GM21390 (cell line): ENCODE measurements around the gene GJA3.

ENCODE experiments used
- ATAC-seq: cut with Tn5 transposase; IDR thresholded peaks from one replicate; pipeline ENCODE4 v1.9.1; 2021; ENCODE audit not compliant: unreplicated experiment

The GJA3 gene

GRCh38 chr13:20160306-20161274 is at the start of gene GJA3:
Gene GJA3 (minus strand): TSS chr13:20161052. CDS start chr13:20143288, 17,764 bp downstream.
- peak; percentile 68 for ATAC-seq

GRCh38 chr13:20209948-20210347 is 49.1 kb upstream of the GJA3 start:
- no peak for ATAC-seq

- ATAC-seq = no peak
Measured at GRCh38 chr13:20206698-20207235, 45.9 kb upstream of the GJA3 start.

DNA sequence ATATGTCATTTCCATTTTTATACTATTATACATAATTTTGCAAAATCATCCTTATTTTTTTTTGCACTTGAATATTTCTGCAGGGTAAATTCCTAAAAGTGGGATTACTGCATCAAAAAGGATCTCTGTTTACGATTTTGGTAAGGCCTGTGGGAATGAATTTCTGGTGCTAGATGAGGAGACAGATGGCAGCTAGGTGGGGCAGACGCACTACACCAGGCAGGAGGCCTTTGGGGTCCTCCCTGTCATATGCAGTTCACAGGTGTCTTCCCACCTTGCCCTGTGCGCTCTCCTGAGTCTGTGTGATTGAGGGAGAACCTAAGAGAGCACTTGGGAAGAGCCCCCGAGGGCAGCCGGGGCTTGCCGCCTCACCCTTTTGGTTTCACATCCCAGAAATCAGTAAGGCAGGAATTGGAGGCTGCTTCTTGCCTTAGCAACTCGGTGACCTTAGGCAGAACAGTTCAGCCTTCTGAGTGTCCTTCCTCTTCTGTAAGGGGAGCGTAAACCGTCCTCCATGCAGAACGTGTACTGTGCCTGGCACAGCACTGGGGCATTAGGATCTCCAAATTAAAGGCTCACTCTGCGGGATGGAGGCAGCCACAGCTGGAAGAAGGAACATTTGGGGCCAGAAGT is 45.3 kb upstream of the GJA3 start:
- no peak for ATAC-seq

DNA sequence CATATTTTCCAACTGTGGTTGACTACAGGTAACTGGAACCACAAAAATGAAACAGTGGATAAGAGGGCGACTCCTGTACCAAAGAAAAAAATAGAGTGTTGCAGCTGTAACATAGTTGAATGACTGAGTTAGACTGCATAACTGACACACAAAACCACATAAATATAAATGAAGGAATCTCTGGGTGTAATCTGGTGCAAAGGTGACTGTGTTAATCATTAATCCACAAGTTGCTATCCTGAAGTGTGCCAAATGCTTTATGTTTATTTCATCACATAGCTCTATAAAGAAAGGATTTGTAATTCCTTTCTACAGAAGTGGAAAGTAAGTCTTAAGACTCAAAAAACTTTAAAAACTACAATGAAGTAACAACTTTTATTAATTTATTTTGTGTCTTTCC is 37.9 kb upstream of the GJA3 start:
- ATAC-seq = no peak

DNA sequence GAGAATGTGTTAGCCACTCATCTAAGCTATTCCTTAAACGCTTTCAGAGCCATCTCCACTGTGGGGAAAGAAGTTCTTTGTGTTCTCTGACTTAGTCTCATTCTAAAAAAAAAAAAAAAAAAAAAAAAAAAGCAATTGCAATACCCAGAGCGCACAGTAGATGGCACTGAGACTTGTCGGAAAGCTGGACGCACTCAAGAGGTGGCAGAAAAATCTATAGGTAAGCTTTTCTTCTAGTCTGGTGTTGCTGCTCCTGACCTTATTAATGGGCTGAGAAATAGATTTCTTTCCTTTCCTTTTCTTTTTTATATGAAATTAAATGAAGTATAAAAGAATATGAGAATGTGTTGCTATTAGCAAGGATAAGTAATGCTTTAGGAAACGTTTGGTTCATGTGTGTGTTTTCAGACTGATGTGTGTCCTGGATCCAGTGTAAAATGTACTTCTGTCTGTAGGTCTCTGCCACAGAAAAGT is 36.5 kb upstream of the GJA3 start:
- ATAC-seq = no peak

DNA sequence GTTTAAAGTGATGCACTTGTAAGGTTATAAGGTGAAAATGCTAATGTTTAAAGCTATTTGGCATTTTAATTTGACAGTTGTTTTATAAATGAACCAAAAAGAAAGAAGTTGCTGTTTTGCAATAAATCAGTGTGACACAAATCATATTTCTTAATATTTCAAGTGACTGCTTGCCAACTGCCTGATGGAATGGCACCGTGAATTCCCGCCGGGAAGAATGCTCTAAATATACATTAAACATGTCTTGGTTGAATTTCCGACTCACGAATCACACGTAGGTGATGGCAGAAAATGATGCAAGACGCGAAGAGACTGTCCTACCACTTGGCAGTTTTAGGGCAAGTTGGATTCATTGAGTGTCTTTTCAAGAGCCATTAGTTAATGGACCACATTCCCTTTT is 34.9 kb upstream of the GJA3 start:
- no peak for ATAC-seq

DNA sequence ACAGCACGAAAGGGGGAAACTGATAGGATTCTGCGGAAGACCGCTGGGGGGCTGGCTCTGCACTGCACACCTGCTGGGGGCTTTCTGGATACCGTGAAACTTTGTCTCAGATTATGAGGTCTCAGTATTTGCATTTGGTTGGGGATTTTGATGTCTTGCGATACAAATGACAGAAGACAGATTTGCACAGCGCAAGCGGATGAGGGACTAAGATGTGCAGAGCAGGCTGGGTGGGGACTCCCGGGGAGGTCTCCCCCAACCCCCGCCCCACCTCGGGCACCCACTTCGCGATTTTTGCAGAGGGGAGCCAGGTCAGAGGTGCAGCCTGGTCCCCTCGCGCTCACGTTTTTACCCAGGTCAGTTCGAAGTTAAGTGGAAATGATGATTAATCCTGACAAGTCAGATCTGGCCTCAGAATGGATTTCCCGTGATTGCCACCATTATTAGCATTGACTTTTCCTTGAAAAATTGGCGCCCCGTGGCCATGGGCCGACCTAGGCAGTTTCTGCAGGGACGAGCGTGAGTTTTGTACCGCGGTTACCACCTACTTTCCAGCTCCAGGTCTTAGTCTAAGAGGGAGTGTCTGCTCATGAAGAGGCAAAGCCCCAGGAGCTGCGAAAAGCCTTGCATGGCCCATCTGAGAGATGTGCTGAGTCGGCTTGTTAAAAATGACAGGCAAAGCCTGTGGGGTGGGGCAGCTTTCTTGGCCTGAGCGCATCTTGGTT is 33.2 kb upstream of the GJA3 start:
- ATAC-seq = no peak

DNA sequence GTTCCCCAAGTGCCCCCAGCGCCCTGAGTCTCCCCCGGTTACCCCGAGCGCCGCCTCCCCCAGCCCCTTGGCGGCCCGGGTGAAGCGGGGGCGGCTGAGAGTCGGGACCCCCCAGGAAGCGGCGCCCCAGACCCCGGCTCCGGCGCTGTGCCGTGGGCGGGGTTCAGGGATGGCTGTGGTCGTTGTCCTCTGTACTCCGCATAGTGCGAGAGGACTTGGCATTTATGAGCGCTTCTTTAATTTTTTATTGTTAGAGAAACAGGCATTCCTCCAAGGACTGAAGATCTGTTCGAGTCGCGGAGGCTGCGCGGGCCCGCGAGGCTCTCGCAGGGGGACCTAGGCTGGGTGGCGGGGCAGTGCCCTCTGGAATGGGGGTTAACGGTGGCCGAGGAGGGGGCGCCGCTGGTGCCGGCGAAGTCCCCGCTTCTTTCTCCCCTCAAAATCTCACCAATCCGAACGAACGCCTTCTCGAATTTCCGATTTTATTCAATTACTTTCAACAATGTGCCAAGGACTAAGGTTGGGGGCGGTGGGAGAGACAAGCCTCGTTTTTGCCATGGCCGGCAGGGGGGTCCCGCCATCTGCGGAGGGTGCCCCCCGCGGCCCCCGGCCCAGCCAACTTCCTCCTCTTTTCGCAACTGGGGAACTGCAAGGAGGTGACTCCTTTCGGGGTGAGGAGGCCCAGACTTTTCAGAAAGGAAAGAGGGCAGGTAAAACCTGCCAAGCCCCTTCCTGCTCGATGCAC is 32.5 kb upstream of the GJA3 start:
- no peak for ATAC-seq

DNA sequence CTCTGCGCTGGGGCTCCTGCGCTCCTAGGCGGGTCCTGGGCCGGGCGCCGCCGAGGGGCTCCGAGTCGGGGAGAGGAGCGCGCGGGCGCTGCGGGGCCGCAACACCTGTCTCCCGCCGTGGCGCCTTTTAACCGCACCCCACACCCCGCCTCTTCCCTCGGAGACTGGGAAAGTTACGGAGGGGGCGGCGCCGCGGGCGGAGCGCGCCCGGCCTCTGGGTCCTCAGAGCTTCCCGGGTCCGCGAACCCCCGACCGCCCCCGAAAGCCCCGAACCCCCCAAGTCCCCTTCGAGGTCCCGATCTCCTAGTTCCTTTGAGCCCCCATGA is 31.9 kb upstream of the GJA3 start, which contains the start of gene GJB2:
GJB2 (minus strand) TSS at position 103 of the 326 bp plus-strand sequence. CDS start 3,357 bp downstream, outside the sequence.
- no peak for ATAC-seq

- no peak for ATAC-seq
Measured at GRCh38 chr13:20192158-20192835, 31.4 kb upstream of the GJA3 start.

GRCh38 chr13:20191311-20192157 is 30.7 kb upstream of the GJA3 start:
- ATAC-seq = no peak

- ATAC-seq = no peak
Measured at GRCh38 chr13:20190481-20191310, 29.8 kb upstream of the GJA3 start.

DNA sequence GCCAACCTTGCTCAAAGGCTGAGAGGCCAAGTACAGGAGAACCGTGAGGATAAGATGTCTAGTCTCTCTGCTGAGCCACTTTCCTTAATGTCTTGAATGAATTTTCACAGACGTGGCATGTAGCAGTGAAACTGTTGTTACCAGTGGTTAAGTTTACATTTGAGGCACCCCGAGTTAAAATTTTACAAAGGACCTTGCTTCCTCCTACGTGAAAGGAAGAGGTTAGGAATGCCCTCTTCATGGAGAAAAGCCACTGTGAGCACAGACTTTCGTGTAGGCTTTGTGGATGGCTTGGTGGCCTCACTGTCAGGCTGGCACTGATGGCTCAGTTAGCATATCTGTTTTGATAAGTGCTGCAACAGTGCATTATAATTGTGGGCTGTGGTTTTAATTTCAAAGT is 29.2 kb upstream of the GJA3 start:
- ATAC-seq = no peak

DNA sequence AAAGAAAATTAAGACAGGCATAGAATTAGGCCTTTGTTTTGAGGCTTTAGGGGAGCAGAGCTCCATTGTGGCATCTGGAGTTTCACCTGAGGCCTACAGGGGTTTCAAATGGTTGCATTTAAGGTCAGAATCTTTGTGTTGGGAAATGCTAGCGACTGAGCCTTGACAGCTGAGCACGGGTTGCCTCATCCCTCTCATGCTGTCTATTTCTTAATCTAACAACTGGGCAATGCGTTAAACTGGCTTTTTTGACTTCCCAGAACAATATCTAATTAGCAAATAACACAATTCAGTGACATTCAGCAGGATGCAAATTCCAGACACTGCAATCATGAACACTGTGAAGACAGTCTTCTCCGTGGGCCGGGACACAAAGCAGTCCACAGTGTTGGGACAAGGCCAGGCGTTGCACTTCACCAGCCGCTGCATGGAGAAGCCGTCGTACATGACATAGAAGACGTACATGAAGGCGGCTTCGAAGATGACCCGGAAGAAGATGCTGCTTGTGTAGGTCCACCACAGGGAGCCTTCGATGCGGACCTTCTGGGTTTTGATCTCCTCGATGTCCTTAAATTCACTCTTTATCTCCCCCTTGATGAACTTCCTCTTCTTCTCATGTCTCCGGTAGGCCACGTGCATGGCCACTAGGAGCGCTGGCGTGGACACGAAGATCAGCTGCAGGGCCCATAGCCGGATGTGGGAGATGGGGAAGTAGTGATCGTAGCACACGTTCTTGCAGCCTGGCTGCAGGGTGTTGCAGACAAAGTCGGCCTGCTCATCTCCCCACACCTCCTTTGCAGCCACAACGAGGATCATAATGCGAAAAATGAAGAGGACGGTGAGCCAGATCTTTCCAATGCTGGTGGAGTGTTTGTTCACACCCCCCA is 28.1 kb upstream of the GJA3 start:
- ATAC-seq = no peak

GRCh38 chr13:20186771-20187170 is 25.9 kb upstream of the GJA3 start:
- ATAC-seq = no peak

GRCh38 chr13:20185366-20186056 is 24.7 kb upstream of the GJA3 start:
- no peak for ATAC-seq
